OCI-LY7 (cell line): ENCODE results near the gene MSANTD2. TPM values are rescaled to one million over a fixed set of nuclear protein-coding genes. Genes with fewer than 3 reads are reported as not detected.

Experiments used
- BruUV-seq: library from RNA; stranded (reverse); fragments of 400-500 nt; replicated peaks from 2 replicates; lab custom pipeline; 2021; lab: Mats Ljungman, UMichigan
- CTCF ChIA-PET: fragments of 300-600 bp; sonication (Branson Sonifier 250); formaldehyde crosslinking; loops from one replicate; lab custom pipeline; 2022; ENCODE audit warnings: antibody characterized with exemption; ENCODE audit not compliant: unreplicated experiment; lab: Charles Lee
- POLR2A ChIA-PET: fragments of 300-600 bp; sonication (Branson Sonifier 250); formaldehyde crosslinking; loops from one replicate; lab custom pipeline; 2022; ENCODE audit warnings: antibody characterized with exemption; lab: Charles Lee
- DNase-seq: peaks from one replicate; pipeline ENCODE4 v3.0.0-alpha.2; 2015; ENCODE audit warnings: low spot score
- H2AFZ ChIP-seq: fragments of 200-600 bp; sonication (generic), shearing (Covaris generic); 2 replicates; pipeline ENCODE4 v1.6.1; 2014; ENCODE audit warnings: mild to moderate bottlenecking, antibody characterized with exemption, low read length, moderate library complexity
- H3K27ac ChIP-seq: fragments of 200-600 bp; sonication (generic); 2 replicates; pipeline ENCODE4 v1.5.1; 2014; ENCODE audit warnings: mixed run types, low read depth, mild to moderate bottlenecking, moderate library complexity, low read length, inconsistent platforms; ENCODE audit not compliant: poor library complexity, severe bottlenecking
- H3K36me3 ChIP-seq: fragments of 200-600 bp; sonication (generic); 2 replicates; pipeline ENCODE4 v1.6.1; 2014; ENCODE audit warnings: mild to moderate bottlenecking, antibody characterized with exemption, low read length, moderate library complexity, mixed read lengths; ENCODE audit not compliant: insufficient read depth
- H3K4me1 ChIP-seq: fragments of 200-600 bp; sonication (generic); 2 replicates; pipeline ENCODE4 v1.5.1; 2014; ENCODE audit warnings: mild to moderate bottlenecking, low read length; ENCODE audit not compliant: insufficient read depth, poor library complexity, severe bottlenecking
- H3K4me2 ChIP-seq: fragments of 200-600 bp; sonication (generic); 2 replicates; pipeline ENCODE4 v1.6.1; 2014; ENCODE audit warnings: mild to moderate bottlenecking, low read length
- H3K4me3 ChIP-seq: fragments of 200-600 bp; sonication (generic); 2 replicates; pipeline ENCODE4 v1.5.1; 2014; ENCODE audit warnings: mild to moderate bottlenecking, low read depth, low read length; ENCODE audit not compliant: poor library complexity, severe bottlenecking
- H3K79me2 ChIP-seq: fragments of 200-600 bp; sonication (generic); 2 replicates; pipeline ENCODE4 v1.6.1; 2016; ENCODE audit warnings: low read depth, mild to moderate bottlenecking, low read length, moderate library complexity, mixed read lengths; ENCODE audit not compliant: insufficient read depth
- H3K9me2 ChIP-seq: fragments of 200-600 bp; sonication (generic); 2 replicates; pipeline ENCODE4 v1.6.1; 2016; ENCODE audit warnings: mild to moderate bottlenecking, low read length, mixed read lengths; ENCODE audit not compliant: insufficient read depth
- H3K9me3 ChIP-seq: fragments of 200-600 bp; sonication (generic); 2 replicates; pipeline ENCODE4 v1.6.1; 2014; ENCODE audit warnings: mild to moderate bottlenecking, mixed run types, low read length, mixed read lengths
- H4K20me1 ChIP-seq: fragments of 200-600 bp; sonication (generic); 2 replicates; pipeline ENCODE4 v1.6.1; 2014; ENCODE audit warnings: mild to moderate bottlenecking, antibody characterized with exemption, low read length, moderate library complexity, mixed read lengths; ENCODE audit not compliant: insufficient read depth
- EZH2phosphoT487 ChIP-seq: fragments of 200-600 bp; sonication (generic); IDR thresholded peaks from 2 replicates; pipeline ENCODE4 v1.6.1; 2018; ENCODE audit warnings: low read depth, borderline replicate concordance, mild to moderate bottlenecking, mixed run types, antibody characterized with exemption, low read length, moderate library complexity, mixed read lengths
- intact Hi-C: fragments of 100-400 bp; cut with micrococcal nuclease; formaldehyde crosslinking; loops from one replicate; pipeline ENCODE4 v1.10.0; 2022; ENCODE audit not compliant: unreplicated experiment
- total RNA-seq, 2 experiments: library from RNA; depleted of rRNA in 1 of 2; stranded (reverse); fragments of >200 nt in 1 of 2; shearing (Covaris generic) in 1 of 2; gene quantifications; 2 replicates each; pipeline ENCODE4 v1.2.3, GENCODE V29; 2014 to 2022
- TF ChIP-seq, protein P1 (sequence below): fragments of 200-600 bp; sonication (generic); conservative IDR thresholded peaks from 2 replicates; pipeline ENCODE4 v1.5.1; 2014; ENCODE audit warnings: mild to moderate bottlenecking, antibody characterized with exemption, low read length, moderate library complexity, mixed read lengths

MSANTD2 gene
- total RNA-seq, 2 experiments from 2014 or later, result 22.1 to 23.4 TPM

DNA sequence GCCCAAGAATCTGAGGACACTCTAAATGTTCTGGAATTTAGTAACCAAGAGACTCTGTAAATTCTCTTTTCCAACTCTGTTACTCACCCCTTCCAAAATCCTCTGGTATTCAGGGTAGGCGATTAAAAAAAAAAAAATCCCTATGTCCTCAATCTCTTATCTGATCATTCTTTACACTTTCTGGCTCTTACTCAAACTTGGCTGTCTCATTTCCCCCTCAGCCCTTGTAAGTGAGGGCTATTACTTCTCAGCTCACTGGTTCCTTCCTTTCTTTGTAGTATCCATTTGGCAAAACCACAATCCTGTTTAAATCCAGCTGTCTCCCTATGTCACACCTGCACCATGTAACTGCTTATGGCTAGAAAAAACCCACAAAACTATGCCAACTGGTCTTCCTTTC lies 12.7 kb upstream of the MSANTD2 start:
- H3K27ac ChIP-seq, result no peak overlapping the region
- H3K79me2 ChIP-seq, result no peaks in the 10 kb centered on the region
- intact Hi-C loops, result no loop called here
- H3K36me3 ChIP-seq, result no peaks in the 10 kb centered on the region
- no peaks in the 10 kb centered on the region for H3K9me3 ChIP-seq
- H4K20me1 ChIP-seq, result no peaks in the 10 kb centered on the region
- DNase-seq, result no peak
- no peaks in the 10 kb centered on the region for H3K4me1 ChIP-seq
- no peak overlapping the region for H3K4me3 ChIP-seq
- TF ChIP-seq, protein P1, sequence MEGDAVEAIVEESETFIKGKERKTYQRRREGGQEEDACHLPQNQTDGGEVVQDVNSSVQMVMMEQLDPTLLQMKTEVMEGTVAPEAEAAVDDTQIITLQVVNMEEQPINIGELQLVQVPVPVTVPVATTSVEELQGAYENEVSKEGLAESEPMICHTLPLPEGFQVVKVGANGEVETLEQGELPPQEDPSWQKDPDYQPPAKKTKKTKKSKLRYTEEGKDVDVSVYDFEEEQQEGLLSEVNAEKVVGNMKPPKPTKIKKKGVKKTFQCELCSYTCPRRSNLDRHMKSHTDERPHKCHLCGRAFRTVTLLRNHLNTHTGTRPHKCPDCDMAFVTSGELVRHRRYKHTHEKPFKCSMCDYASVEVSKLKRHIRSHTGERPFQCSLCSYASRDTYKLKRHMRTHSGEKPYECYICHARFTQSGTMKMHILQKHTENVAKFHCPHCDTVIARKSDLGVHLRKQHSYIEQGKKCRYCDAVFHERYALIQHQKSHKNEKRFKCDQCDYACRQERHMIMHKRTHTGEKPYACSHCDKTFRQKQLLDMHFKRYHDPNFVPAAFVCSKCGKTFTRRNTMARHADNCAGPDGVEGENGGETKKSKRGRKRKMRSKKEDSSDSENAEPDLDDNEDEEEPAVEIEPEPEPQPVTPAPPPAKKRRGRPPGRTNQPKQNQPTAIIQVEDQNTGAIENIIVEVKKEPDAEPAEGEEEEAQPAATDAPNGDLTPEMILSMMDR, result no peak
- TF ChIP-seq EZH2phosphoT487, result no peak
- BruUV-seq, result no TSS peak
- no peak overlapping the region for H3K4me2 ChIP-seq
- POLR2A ChIA-PET, result interaction anchor here (0.6 to 2.4 kb wide), 6 partner anchors 12 to 481 kb away, joined by 3 to 15 read pairs (median 4); partner anchors contain the start of gene MSANTD2
- no peak overlapping the region for H2AFZ ChIP-seq
- CTCF ChIA-PET, result no interaction called here
- H3K9me2 ChIP-seq, result no peaks in the 10 kb centered on the region

GRCh38 chr11:124811399-124812125 lies 11.4 kb upstream of the MSANTD2 start:
- H2AFZ ChIP-seq, result no peak overlapping the region
- intact Hi-C loops, result no loop called here
- no peak overlapping the region for H3K4me3 ChIP-seq
- no peaks in the 10 kb centered on the region for H4K20me1 ChIP-seq
- no peaks in the 10 kb centered on the region for H3K36me3 ChIP-seq
- no peak overlapping the region for H3K27ac ChIP-seq
- H3K9me3 ChIP-seq, result no peaks in the 10 kb centered on the region
- H3K4me2 ChIP-seq, result no peak overlapping the region
- POLR2A ChIA-PET, result no interaction called here
- DNase-seq, result no peak
- no peaks in the 10 kb centered on the region for H3K79me2 ChIP-seq
- CTCF ChIA-PET, result no interaction called here
- H3K4me1 ChIP-seq, result no peaks in the 10 kb centered on the region
- no peak for TF ChIP-seq EZH2phosphoT487
- TF ChIP-seq, protein P1, result no peak
- H3K9me2 ChIP-seq, result no peaks in the 10 kb centered on the region
- BruUV-seq, result no TSS peak

- Histone ChIP-seq H3K4me1 (no peaks in the 10 kb centered on the region), H3K79me2 (no peaks in the 10 kb centered on the region), H3K4me3 (no peak overlapping the region), H3K36me3 (no peaks in the 10 kb centered on the region), H4K20me1 (no peaks in the 10 kb centered on the region), H3K27ac (no peak overlapping the region), H3K4me2 (no peak overlapping the region), H3K9me3 (no peaks in the 10 kb centered on the region), H3K9me2 (no peaks in the 10 kb centered on the region), H2AFZ (no peak overlapping the region)
- ChIA-PET POLR2A (no interaction called here), CTCF (no interaction called here)
- BruUV-seq, result no TSS peak
- no peak for DNase-seq
- TF ChIP-seq, protein P1, result no peak
- no peak for TF ChIP-seq EZH2phosphoT487
- intact Hi-C loops, result no loop called here
These were observed 7.6 kb upstream of the MSANTD2 start for GRCh38 chr11:124807660-124808270.
